Pancreas (tissue), 10 donors: ENCODE measurements around the gene SLC46A1. TPM values are rescaled to one million over a fixed set of nuclear protein-coding genes. Genes with fewer than 3 reads are reported as not detected.
A peak's percentile ranks its signal among the peaks of the same experiment; 100 is the strongest.

Experiments used
- ATAC-seq, 4 donors: fragments of 200-7000 bp; cut with Tn5 transposase; one replicate each; pipeline versions ENCODE4 v1.8.0 to v1.9.1; 2020; ENCODE audit warnings: mild to moderate bottlenecking in 4 of 4, moderate library complexity in 4 of 4
- DNase-seq, 6 donors: peaks; one replicate each; pipeline ENCODE4 v3.0.0-alpha.2; 2020
- FAIRE-seq: peaks from 2 replicates; lab custom pipeline; 2012; peaks lifted over from hg19 to GRCh38; lab: Jason Lieb, UNC
- H3K27ac ChIP-seq, 4 donors: fragments of 200-600 bp; sonication (generic); 1 replicate in 3 of 4; 2 replicates in 1 of 4; pipeline versions ENCODE4 v1.5.0 to v1.8.0; 2020
- H3K27me3 ChIP-seq, 4 donors: fragments of 200-600 bp; one replicate each; pipeline ENCODE4 v1.8.0; 2021
- H3K36me3 ChIP-seq, 3 donors: fragments of 200-600 bp; sonication (generic) in 1 of 3; one replicate each; pipeline versions ENCODE4 v1.5.0 to v1.8.0; 2020 to 2021
- H3K4me1 ChIP-seq, 3 donors: fragments of 200-600 bp; one replicate each; pipeline ENCODE4 v1.8.0; 2021
- H3K4me3 ChIP-seq, 4 donors: fragments of 200-600 bp; sonication (generic) in 2 of 4; one replicate each; pipeline versions ENCODE4 v1.5.0 to v1.8.0; 2020 to 2021
- H3K9me3 ChIP-seq, 4 donors: fragments of 200-600 bp; one replicate each; pipeline ENCODE4 v1.8.0; 2021
- WGBS, 2 donors: extraction: QIAGEN DNeasy Blood & Tissue Kit; methylation state at CpG; one replicate each; pipeline ENCODE4 v1.1.7; 2013; 5-methylcytosine and 5-hydroxymethylcytosine counted together
- intact Hi-C, 3 donors: fragments of 100-400 bp; cut with DNase I; formaldehyde crosslinking; loops; one replicate each; pipeline versions ENCODE4 v1.11.1 to v1.14.2; 2022
- polyA plus RNA-seq, 2 donors: library from polyadenylated mRNA; stranded (reverse); fragments of 200-250 nt; gene quantifications; one replicate each; pipeline ENCODE4 v1.2.3, GENCODE V29; 2013
- total RNA-seq, 6 donors: library from RNA; stranded (reverse); fragmentation: NEBNext Ultra II Directional in 4 of 6; extraction: Animal tissue kit (Norgen Biotek cat#: 25700) in 4 of 6; gene quantifications; one replicate each; pipeline versions ENCODE4 v1.2.1 to v1.2.4, GENCODE V29; 2021 to 2023
- TF ChIP-seq, protein P1 (sequence below), 4 donors: fragments of 200-600 bp; sonication (generic) in 3 of 4; IDR thresholded peaks; one replicate each; pipeline versions ENCODE4 v1.5.0 to v1.8.0; 2021; ENCODE audit warnings: antibody characterized with exemption in 4 of 4
- donor health status: healthy with polysubstance abuse.
- donor health status: DM: no; HTN: no; CAD: no; lungs with moderate emphysema.
- donor health status: DM: no; HTN: no; CAD: no.
- donor health status: control.
- donor health status: control.
- donor health status: Bipolar disorder and iron deficiency.
- donor health status: DM: yes; HTN: yes; CAD: no.
- donor health status: DM: no; HTN: no; CAD: no.
- donor health status: DM: no; HTN: no; CAD: no.
- donor health status: DM: yes; HTN: yes; CAD: no.

The SLC46A1 gene
- total and polyA plus RNA-seq, 8 donors = 5.8 to 13.8 (median 7.3) TPM

DNA sequence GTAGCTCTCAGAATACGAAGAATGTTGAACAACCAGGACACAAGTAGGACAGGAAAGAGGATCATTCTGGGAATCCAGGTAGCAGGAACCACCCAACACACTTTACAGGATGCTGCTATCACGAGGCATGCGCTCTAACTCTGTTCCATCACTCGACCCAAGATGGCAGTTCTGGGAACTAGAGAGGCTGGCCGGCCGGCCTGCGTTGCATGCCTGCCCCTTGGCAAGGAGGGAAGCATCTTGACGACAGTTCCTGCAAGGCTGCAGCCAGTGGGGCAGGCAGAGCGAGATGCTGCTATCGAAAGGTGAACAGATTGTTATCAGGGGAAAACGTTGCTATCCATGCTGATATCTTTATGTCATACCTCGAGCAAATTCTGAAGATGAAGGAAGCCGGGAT lies 19.2 kb upstream of the SLC46A1 start:
- ATAC-seq (no peak), FAIRE-seq (no peak), DNase-seq (no peak)
- no peaks in the 10 kb centered on the region for H3K4me1 ChIP-seq
- H3K4me3 ChIP-seq = no peak overlapping the region
- no peaks in the 10 kb centered on the region for H3K9me3 ChIP-seq
- TF ChIP-seq, protein P1, sequence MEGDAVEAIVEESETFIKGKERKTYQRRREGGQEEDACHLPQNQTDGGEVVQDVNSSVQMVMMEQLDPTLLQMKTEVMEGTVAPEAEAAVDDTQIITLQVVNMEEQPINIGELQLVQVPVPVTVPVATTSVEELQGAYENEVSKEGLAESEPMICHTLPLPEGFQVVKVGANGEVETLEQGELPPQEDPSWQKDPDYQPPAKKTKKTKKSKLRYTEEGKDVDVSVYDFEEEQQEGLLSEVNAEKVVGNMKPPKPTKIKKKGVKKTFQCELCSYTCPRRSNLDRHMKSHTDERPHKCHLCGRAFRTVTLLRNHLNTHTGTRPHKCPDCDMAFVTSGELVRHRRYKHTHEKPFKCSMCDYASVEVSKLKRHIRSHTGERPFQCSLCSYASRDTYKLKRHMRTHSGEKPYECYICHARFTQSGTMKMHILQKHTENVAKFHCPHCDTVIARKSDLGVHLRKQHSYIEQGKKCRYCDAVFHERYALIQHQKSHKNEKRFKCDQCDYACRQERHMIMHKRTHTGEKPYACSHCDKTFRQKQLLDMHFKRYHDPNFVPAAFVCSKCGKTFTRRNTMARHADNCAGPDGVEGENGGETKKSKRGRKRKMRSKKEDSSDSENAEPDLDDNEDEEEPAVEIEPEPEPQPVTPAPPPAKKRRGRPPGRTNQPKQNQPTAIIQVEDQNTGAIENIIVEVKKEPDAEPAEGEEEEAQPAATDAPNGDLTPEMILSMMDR (IDR thresholded peaks at IDR 0.05) = no peak
- no peaks in the 10 kb centered on the region for H3K27me3 ChIP-seq
- 78 to 87% methylated on average over 13 of the region's 13 CpGs for WGBS, 2 donors
- no peak overlapping the region for H3K27ac ChIP-seq
- no peaks in the 10 kb centered on the region for H3K36me3 ChIP-seq
- intact Hi-C loops = no loop called here

DNA sequence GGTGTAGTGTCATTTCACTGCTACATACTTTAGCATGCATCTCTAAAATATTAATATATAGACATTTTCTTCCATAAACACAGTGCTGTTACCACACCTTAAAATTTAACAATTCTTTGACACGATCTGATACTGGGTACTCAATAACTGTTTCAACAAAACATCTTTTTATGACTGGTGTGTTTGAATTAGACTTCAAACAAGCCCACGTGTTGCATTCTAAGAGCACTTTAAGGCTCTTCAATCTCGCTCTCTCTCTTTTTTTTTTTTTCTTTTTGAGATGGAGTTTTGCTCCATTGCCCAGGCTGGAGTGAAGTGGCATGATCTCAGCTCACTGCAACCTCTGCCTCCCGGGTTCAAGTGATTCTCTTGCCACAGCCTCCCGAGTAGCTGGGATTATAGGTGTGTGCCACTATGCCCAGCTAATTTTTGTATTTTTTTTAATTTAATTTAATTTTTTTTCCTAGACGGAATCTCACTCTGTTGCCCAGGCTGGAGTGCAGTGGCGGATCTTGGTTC lies 15.8 kb upstream of the SLC46A1 start:
- intact Hi-C loops = no loop called here
- no peaks in the 10 kb centered on the region for H3K9me3 ChIP-seq
- 68 to 77% methylated on average over 7 of the region's 7 CpGs for WGBS, 2 donors
- TF ChIP-seq, protein P1 (IDR thresholded peaks at IDR 0.05) = no peak
- FAIRE-seq (no peak), DNase-seq (no peak), ATAC-seq (no peak)
- H3K4me3 ChIP-seq = no peak overlapping the region
- no peaks in the 10 kb centered on the region for H3K4me1 ChIP-seq
- H3K36me3 ChIP-seq = no peaks in the 10 kb centered on the region
- H3K27me3 ChIP-seq = no peaks in the 10 kb centered on the region
- no peak overlapping the region for H3K27ac ChIP-seq

DNA sequence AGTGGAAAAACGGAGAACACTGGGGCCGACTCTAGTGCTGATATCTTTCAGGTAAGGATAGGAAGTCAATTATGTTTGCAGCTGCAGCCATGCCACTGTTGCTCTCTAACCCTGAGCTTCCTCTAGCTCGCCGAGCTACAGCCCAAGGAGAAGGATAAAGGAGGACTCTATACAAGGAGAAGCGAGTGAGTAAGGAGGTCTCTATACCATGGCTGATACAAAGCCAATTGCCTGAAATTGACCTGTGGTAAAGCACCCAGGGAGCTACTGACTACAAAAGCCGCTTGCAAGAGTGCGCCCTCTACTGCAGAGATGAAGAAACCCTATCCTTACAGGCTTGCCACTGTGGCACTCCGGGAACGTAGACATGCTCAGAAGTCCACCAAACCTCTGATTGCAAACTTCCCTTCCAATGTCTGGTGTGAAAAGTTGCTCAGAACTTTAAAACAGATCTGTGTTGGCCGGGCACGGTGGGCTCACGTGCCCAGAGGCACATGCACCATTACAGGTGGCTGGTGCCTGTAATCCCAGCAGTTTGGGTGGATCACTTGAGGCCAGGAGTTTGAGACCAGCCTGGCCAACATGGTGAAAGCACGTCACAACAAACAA lies 10.8 kb upstream of the SLC46A1 start:
- Histone ChIP-seq H3K9me3 (no peaks in the 10 kb centered on the region), H3K36me3 (no peaks in the 10 kb centered on the region), H3K27me3 (no peaks in the 10 kb centered on the region), H3K4me3 (no peak overlapping the region), H3K27ac (no peak overlapping the region), H3K4me1 (no peaks in the 10 kb centered on the region)
- TF ChIP-seq, protein P1 (IDR thresholded peaks at IDR 0.05) = peak; percentile 55 to 77 (median 67)
- intact Hi-C loops = no loop called here
- ATAC-seq = peak; percentile 95 to 100 (median 100)
- WGBS, 2 donors = 9 to 11% methylated on average over 13 of the region's 13 CpGs
- peak in 4 of 6 donors; percentile 56 to 73 (median 62) for DNase-seq
- no peak for FAIRE-seq

- no peak for FAIRE-seq
- no peaks in the 10 kb centered on the region for H3K27me3 ChIP-seq
- no peak for ATAC-seq
- H3K36me3 ChIP-seq = no peaks in the 10 kb centered on the region
- H3K4me1 ChIP-seq = no peaks in the 10 kb centered on the region
- no peak overlapping the region for H3K27ac ChIP-seq
- intact Hi-C loops = no loop called here
- H3K9me3 ChIP-seq = no peaks in the 10 kb centered on the region
- WGBS, 2 donors = 82 to 96% methylated on average over 3 of the region's 3 CpGs
- TF ChIP-seq, protein P1 (IDR thresholded peaks at IDR 0.05) = no peak
- H3K4me3 ChIP-seq = no peak overlapping the region
- no peak for DNase-seq
Observed at GRCh38 chr17:28415886-28416285, 9.9 kb upstream of the SLC46A1 start.

- Histone ChIP-seq H3K36me3 (no peaks in the 10 kb centered on the region), H3K27me3 (no peaks in the 10 kb centered on the region), H3K4me1 (no peaks in the 10 kb centered on the region), H3K4me3 (no peak overlapping the region), H3K27ac (no peak overlapping the region), H3K9me3 (no peaks in the 10 kb centered on the region)
- DNase-seq (no peak), ATAC-seq (no peak), FAIRE-seq (no peak)
- intact Hi-C loops = no loop called here
- TF ChIP-seq, protein P1 (IDR thresholded peaks at IDR 0.05) = no peak
- WGBS, 2 donors = 64 to 73% methylated on average over 7 of the region's 7 CpGs
Observed at GRCh38 chr17:28413804-28414203, 7.8 kb upstream of the SLC46A1 start.
